DND-41 (cell line): ENCODE results near the gene PSKH1.
A peak's percentile ranks its signal among the peaks of the same experiment; 100 is the strongest.

Experiments used
- ATAC-seq: fragments of 200-7000 bp; cut with Tn5 transposase; 3 replicates; pipeline ENCODE4 v1.9.1; 2021; ENCODE audit warnings: low read depth; ENCODE audit not compliant: insufficient read depth
- DNase-seq: peaks from one replicate; pipeline ENCODE4 v3.0.0-alpha.2; 2020
- H2AFZ ChIP-seq: 2 replicates; pipeline ENCODE4 v1.6.0; 2012; ENCODE audit warnings: low read depth, low read length
- H3K27ac ChIP-seq: 2 replicates; pipeline ENCODE4 v1.5.1; 2012; ENCODE audit warnings: low read length, inconsistent platforms
- H3K27me3 ChIP-seq: fragments of 200-600 bp; sonication (generic); 2 replicates; pipeline ENCODE4 v1.6.0; 2012; ENCODE audit warnings: low read length, mild to moderate bottlenecking, inconsistent platforms; ENCODE audit not compliant: insufficient read depth, poor library complexity
- H3K36me3 ChIP-seq: 2 replicates; pipeline ENCODE4 v1.5.1; 2012; ENCODE audit warnings: low read length, inconsistent platforms; ENCODE audit not compliant: insufficient read depth
- H3K4me1 ChIP-seq: 2 replicates; pipeline ENCODE4 v1.5.1; 2012; ENCODE audit warnings: mild to moderate bottlenecking, low read length; ENCODE audit not compliant: insufficient read depth
- H3K4me2 ChIP-seq: 2 replicates; pipeline ENCODE4 v1.6.0; 2012; ENCODE audit warnings: mild to moderate bottlenecking, moderate library complexity, low read length, inconsistent platforms; ENCODE audit not compliant: insufficient read depth
- H3K4me3 ChIP-seq, 2 experiments: fragments of 200-600 bp in 1 of 2; shearing (Covaris generic) in 1 of 2; 2 replicates each; pipeline ENCODE4 v1.5.1; 2012 to 2016; ENCODE audit warnings: inconsistent platforms in 2 of 2, low read length in 2 of 2, mild to moderate bottlenecking in 2 of 2, low read depth in 1 of 2, moderate library complexity in 1 of 2
- H3K79me2 ChIP-seq: 2 replicates; pipeline ENCODE4 v1.6.0; 2012; ENCODE audit warnings: low read length, inconsistent platforms; ENCODE audit not compliant: insufficient read depth
- H3K9ac ChIP-seq: 2 replicates; pipeline ENCODE4 v1.6.0; 2012; ENCODE audit warnings: low read depth, mild to moderate bottlenecking, inconsistent platforms, low read length, moderate library complexity
- H3K9me3 ChIP-seq: 2 replicates; pipeline ENCODE4 v1.5.1; 2012; ENCODE audit warnings: low read length, moderate library complexity, mild to moderate bottlenecking, inconsistent platforms; ENCODE audit not compliant: insufficient read depth, severe bottlenecking
- H4K20me1 ChIP-seq: 2 replicates; pipeline ENCODE4 v1.6.0; 2012; ENCODE audit warnings: low read length; ENCODE audit not compliant: insufficient read depth
- CTCF ChIP-seq: IDR thresholded peaks from 2 replicates; pipeline ENCODE4 v1.5.1; 2012; ENCODE audit warnings: borderline replicate concordance, low read length, moderate library complexity, mild to moderate bottlenecking; ENCODE audit not compliant: poor library complexity, severe bottlenecking; ENCODE audit errors: extremely low read depth
- EZH2 ChIP-seq: IDR thresholded peaks from 3 replicates; pipeline ENCODE4 v1.6.1; 2012; ENCODE audit warnings: borderline replicate concordance, low read depth, mild to moderate bottlenecking, moderate library complexity, low read length, inconsistent platforms; ENCODE audit not compliant: severe bottlenecking

Gene PSKH1

GRCh38 chr16:67934306-67935100 lies 41.4 kb downstream of the PSKH1 start:
- Histone ChIP-seq H3K4me1 (peaks cover 26% of the 10 kb centered on the region), H3K27ac (no peak overlapping the region), H3K4me2 (peak overlapping the region; percentile 98; the same call in 1 of the 2 replicates), H3K36me3 (peaks cover 53% of the 10 kb centered on the region), H3K9ac (peak overlapping the region; percentile 84; the same call in 1 of the 2 replicates), H2AFZ (no peak overlapping the region), H3K79me2 (peaks cover 32% of the 10 kb centered on the region), H3K9me3 (no peaks in the 10 kb centered on the region), H3K27me3 (no peaks in the 10 kb centered on the region), H4K20me1 (peaks cover 19% of the 10 kb centered on the region), H3K4me3 (no peak overlapping the region)
- TF ChIP-seq EZH2 (no peak), CTCF (no peak)
- no peak for DNase-seq
- no peak for ATAC-seq

GRCh38 chr16:67935101-67935401 lies 42.0 kb downstream of the PSKH1 start:
- H3K4me1 ChIP-seq = peaks cover 26% of the 10 kb centered on the region
- H4K20me1 ChIP-seq = peaks cover 19% of the 10 kb centered on the region
- H3K79me2 ChIP-seq = peaks cover 32% of the 10 kb centered on the region
- TF ChIP-seq CTCF (no peak), EZH2 (no peak)
- H3K9me3 ChIP-seq = no peaks in the 10 kb centered on the region
- DNase-seq = no peak
- peaks cover 52% of the 10 kb centered on the region for H3K36me3 ChIP-seq
- H3K27me3 ChIP-seq = no peaks in the 10 kb centered on the region
- no peak overlapping the region for H2AFZ ChIP-seq
- no peak for ATAC-seq
- H3K4me3 ChIP-seq = peak overlapping the region in 1 of 2 experiments; percentile 91; a peak in 2 of 4 replicates
- peak overlapping the region; percentile 84; the same call in 1 of the 2 replicates for H3K9ac ChIP-seq
- peak overlapping the region; percentile 98 for H3K4me2 ChIP-seq
- peak overlapping the region; percentile 92; the same call in 1 of the 2 replicates for H3K27ac ChIP-seq

- peak overlapping the region; percentile 72 to 91 for H3K4me3 ChIP-seq
- H2AFZ ChIP-seq = peak overlapping the region; percentile 76
- peak overlapping the region; percentile 98 for H3K4me2 ChIP-seq
- H3K79me2 ChIP-seq = peaks cover 32% of the 10 kb centered on the region
- TF ChIP-seq EZH2 (no peak), CTCF (no peak)
- peak overlapping the region; percentile 92 for H3K27ac ChIP-seq
- H4K20me1 ChIP-seq = peaks cover 19% of the 10 kb centered on the region
- peak overlapping the region; percentile 84 for H3K9ac ChIP-seq
- peaks cover 26% of the 10 kb centered on the region for H3K4me1 ChIP-seq
- H3K36me3 ChIP-seq = peaks cover 51% of the 10 kb centered on the region
- H3K9me3 ChIP-seq = no peaks in the 10 kb centered on the region
- peak; percentile 88 for DNase-seq
- peak; percentile 74 for ATAC-seq
- H3K27me3 ChIP-seq = no peaks in the 10 kb centered on the region
Observed at GRCh38 chr16:67935402-67936123, 42.5 kb downstream of the PSKH1 start.
